ENCODE measurements around the gene PRDM15.

- TF ChIP-seq CTCF (conservative IDR thresholded peaks at IDR 0.05; ENCODE audit: low read depth, low read length) (no peak), EZH2 (IDR thresholded peaks at IDR 0.05; ENCODE audit: borderline replicate concordance, low read depth, low read length, poor library complexity, severe bottlenecking) (no peak)
Measured at GRCh38 chr21:41770901-41771624, 108.1 kb downstream of the PRDM15 start.

Measured in A673 (cell line).